Lower leg skin (tissue), 3 donors: ENCODE results near the gene TNFAIP8L1.

Source experiments
- POLR2A ChIP-seq, 2 donors: fragments of 450-650 bp; IDR thresholded peaks; one replicate each; pipeline ENCODE4 v1.6.1; 2016 to 2017; ENCODE audit warnings: antibody characterized with exemption in 2 of 2, mild to moderate bottlenecking in 1 of 2, moderate library complexity in 1 of 2
- TF ChIP-seq, protein P1 (sequence below), 3 donors: fragments of 450-650 bp; IDR thresholded peaks; one replicate each; pipeline ENCODE4 v1.5.1; 2016; ENCODE audit warnings: antibody characterized with exemption in 3 of 3, mild to moderate bottlenecking in 3 of 3, moderate library complexity in 2 of 3

DNA sequence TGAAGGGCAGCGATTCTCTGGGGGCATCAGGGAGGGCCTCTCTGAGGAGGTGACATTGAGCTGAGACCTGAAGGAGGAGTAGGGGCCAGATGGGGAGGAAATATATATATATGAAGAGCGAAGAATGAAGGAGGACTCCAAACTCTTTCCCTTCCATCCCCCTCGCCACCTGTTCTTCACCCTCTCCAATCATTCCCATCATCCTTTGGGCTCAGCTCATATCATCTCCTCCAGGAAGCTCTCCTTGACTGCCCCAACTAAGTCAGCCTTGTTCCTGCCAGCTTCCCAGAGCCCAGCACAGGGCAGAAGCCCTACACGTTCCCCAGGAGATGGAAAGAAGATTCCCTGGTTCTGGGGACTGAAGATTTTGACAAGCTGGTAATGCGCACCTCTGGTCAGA, 46.9 kb upstream of the TNFAIP8L1 start:
- TF ChIP-seq, protein P1, sequence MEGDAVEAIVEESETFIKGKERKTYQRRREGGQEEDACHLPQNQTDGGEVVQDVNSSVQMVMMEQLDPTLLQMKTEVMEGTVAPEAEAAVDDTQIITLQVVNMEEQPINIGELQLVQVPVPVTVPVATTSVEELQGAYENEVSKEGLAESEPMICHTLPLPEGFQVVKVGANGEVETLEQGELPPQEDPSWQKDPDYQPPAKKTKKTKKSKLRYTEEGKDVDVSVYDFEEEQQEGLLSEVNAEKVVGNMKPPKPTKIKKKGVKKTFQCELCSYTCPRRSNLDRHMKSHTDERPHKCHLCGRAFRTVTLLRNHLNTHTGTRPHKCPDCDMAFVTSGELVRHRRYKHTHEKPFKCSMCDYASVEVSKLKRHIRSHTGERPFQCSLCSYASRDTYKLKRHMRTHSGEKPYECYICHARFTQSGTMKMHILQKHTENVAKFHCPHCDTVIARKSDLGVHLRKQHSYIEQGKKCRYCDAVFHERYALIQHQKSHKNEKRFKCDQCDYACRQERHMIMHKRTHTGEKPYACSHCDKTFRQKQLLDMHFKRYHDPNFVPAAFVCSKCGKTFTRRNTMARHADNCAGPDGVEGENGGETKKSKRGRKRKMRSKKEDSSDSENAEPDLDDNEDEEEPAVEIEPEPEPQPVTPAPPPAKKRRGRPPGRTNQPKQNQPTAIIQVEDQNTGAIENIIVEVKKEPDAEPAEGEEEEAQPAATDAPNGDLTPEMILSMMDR (IDR thresholded peaks at IDR 0.05), result no peak
- TF ChIP-seq POLR2A (IDR thresholded peaks at IDR 0.05), result no peak
